NB4 (cell line): Measurements from ENCODE around the gene NUDT8.

Experiments used
- MYC ChIP-seq: IDR thresholded peaks from 2 replicates; pipeline ENCODE4 v1.6.1; 2011; ENCODE audit warnings: low read depth, low read length
- TF ChIP-seq, protein P1 (sequence below): IDR thresholded peaks from one replicate; pipeline ENCODE4 v1.5.1; 2012; ENCODE audit warnings: low read depth, low read length

DNA sequence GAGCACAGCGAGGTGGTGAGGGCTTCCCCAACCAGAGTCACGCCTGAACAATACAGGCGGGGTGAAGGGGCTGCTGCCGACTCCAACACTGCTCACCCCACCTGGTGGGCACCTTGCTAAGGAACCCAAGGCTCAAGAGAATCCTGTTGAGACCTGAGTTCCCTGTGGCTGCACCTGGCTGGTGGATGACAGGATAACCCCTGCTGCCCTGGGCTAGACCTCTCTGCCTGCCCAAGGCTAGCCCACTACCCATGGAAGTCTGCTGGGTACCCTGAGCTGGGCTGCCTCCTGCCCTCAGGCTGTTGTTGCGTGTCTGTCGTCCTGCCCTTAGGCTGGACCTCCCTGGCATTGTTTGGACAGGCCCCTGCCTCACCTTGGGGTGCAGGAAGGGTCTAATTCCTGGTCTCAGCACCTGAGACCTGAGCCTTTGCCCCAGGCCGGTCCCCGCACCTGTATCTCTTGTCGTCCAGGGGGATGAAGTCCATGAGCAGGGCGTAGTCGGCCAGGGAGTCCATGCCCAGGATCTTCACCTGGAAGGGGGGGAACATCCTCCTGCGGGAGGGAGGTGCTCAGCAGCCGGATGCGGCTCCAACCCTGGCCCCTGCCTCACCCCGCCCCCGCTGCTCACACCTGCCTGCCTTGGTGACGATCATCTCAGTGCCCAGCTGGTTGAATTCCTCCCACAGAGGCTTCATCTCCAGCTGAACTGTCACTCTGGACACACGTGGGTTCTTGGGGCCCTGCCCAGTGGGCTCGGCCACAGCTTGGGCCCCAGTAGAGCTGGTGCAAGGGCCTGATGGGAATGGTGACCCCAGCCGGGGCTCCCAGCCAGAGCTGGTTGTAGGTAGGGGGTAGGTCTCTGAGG lies 4.9 kb upstream of the NUDT8 start:
- TF ChIP-seq, protein P1, sequence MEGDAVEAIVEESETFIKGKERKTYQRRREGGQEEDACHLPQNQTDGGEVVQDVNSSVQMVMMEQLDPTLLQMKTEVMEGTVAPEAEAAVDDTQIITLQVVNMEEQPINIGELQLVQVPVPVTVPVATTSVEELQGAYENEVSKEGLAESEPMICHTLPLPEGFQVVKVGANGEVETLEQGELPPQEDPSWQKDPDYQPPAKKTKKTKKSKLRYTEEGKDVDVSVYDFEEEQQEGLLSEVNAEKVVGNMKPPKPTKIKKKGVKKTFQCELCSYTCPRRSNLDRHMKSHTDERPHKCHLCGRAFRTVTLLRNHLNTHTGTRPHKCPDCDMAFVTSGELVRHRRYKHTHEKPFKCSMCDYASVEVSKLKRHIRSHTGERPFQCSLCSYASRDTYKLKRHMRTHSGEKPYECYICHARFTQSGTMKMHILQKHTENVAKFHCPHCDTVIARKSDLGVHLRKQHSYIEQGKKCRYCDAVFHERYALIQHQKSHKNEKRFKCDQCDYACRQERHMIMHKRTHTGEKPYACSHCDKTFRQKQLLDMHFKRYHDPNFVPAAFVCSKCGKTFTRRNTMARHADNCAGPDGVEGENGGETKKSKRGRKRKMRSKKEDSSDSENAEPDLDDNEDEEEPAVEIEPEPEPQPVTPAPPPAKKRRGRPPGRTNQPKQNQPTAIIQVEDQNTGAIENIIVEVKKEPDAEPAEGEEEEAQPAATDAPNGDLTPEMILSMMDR = no peak
- TF ChIP-seq MYC = no peak
